Gastroesophageal sphincter (tissue), 3 donors: Measurements from ENCODE around the gene U2SURP.

Source experiments
- CTCF ChIP-seq, 4 experiments: fragments of 200-600 bp in 2 of 4; fragments of 450-650 bp in 2 of 4; sonication (generic) in 1 of 4; IDR thresholded peaks; one replicate each; pipeline ENCODE4 v1.5.1; 2017 to 2019; ENCODE audit warnings: antibody characterized with exemption in 4 of 4, mild to moderate bottlenecking in 2 of 4, moderate library complexity in 2 of 4
- POLR2A ChIP-seq, 2 donors: fragments of 450-650 bp; IDR thresholded peaks; one replicate each; pipeline ENCODE4 v1.6.1; 2017; ENCODE audit warnings: antibody characterized with exemption in 2 of 2, mild to moderate bottlenecking in 2 of 2, moderate library complexity in 1 of 2
- POLR2AphosphoS5 ChIP-seq: sonication (generic); formaldehyde crosslinking; IDR thresholded peaks from one replicate; pipeline ENCODE4 v1.6.1; 2017; ENCODE audit warnings: antibody characterized with exemption

- TF ChIP-seq CTCF (IDR thresholded peaks at IDR 0.05): no peak
- TF ChIP-seq POLR2A (IDR thresholded peaks at IDR 0.05): no peak
- no peak for TF ChIP-seq POLR2AphosphoS5
Observed at GRCh38 chr3:143070977-143071551, 69.7 kb downstream of the U2SURP start.
